GM21723 (cell line): ENCODE results near the gene FAHD1.

Source experiments
- ATAC-seq: cut with Tn5 transposase; IDR thresholded peaks from one replicate; pipeline ENCODE4 v1.9.1; 2021; ENCODE audit warnings: mild to moderate bottlenecking, moderate library complexity; ENCODE audit not compliant: unreplicated experiment

The FAHD1 gene

GRCh38 chr16:1816396-1817275 is 10.4 kb upstream of the FAHD1 start:
- no peak for ATAC-seq

- ATAC-seq = no peak
These were observed 9.8 kb upstream of the FAHD1 start for GRCh38 chr16:1817276-1817589.

- no peak for ATAC-seq
These were observed 9.3 kb upstream of the FAHD1 start for GRCh38 chr16:1817716-1818115.

- no peak for ATAC-seq
These were observed 8.7 kb upstream of the FAHD1 start for GRCh38 chr16:1818204-1818872.

GRCh38 chr16:1818873-1819525 is 8.0 kb upstream of the FAHD1 start:
- no peak for ATAC-seq

- ATAC-seq = no peak
These were observed 7.4 kb upstream of the FAHD1 start for GRCh38 chr16:1819611-1820010.

GRCh38 chr16:1820096-1820945 is 6.7 kb upstream of the FAHD1 start:
- ATAC-seq = no peak

GRCh38 chr16:1820946-1821290 is 6.1 kb upstream of the FAHD1 start:
- ATAC-seq = no peak

GRCh38 chr16:1821861-1822611 is 5.0 kb upstream of the FAHD1 start:
- no peak for ATAC-seq

GRCh38 chr16:1822801-1823200 is 4.2 kb upstream of the FAHD1 start:
- ATAC-seq = no peak

GRCh38 chr16:1823821-1824220 is 3.2 kb upstream of the FAHD1 start:
- ATAC-seq = no peak

- ATAC-seq = no peak
These were observed 1.6 kb upstream of the FAHD1 start for GRCh38 chr16:1825381-1825863.

- ATAC-seq = peak; percentile 54
These were observed 929 bp upstream of the FAHD1 start for GRCh38 chr16:1825864-1826690.

- no peak for ATAC-seq
These were observed 1.8 kb downstream of the FAHD1 start for GRCh38 chr16:1828645-1829410.

- ATAC-seq = no peak
These were observed 3.2 kb downstream of the FAHD1 start for GRCh38 chr16:1830213-1830612.

GRCh38 chr16:1831186-1832075 is 4.4 kb downstream of the FAHD1 start:
- no peak for ATAC-seq

- ATAC-seq = no peak
These were observed 5.9 kb downstream of the FAHD1 start for GRCh38 chr16:1832838-1833454.
